ENCODE results near the gene CPNE5. TPM values are rescaled to one million over a fixed set of nuclear protein-coding genes. Genes with fewer than 3 reads are reported as not detected.

The CPNE5 gene
- polyA plus RNA-seq, 3 donors: 0.47 to 0.85 (median 0.82) TPM

DNA sequence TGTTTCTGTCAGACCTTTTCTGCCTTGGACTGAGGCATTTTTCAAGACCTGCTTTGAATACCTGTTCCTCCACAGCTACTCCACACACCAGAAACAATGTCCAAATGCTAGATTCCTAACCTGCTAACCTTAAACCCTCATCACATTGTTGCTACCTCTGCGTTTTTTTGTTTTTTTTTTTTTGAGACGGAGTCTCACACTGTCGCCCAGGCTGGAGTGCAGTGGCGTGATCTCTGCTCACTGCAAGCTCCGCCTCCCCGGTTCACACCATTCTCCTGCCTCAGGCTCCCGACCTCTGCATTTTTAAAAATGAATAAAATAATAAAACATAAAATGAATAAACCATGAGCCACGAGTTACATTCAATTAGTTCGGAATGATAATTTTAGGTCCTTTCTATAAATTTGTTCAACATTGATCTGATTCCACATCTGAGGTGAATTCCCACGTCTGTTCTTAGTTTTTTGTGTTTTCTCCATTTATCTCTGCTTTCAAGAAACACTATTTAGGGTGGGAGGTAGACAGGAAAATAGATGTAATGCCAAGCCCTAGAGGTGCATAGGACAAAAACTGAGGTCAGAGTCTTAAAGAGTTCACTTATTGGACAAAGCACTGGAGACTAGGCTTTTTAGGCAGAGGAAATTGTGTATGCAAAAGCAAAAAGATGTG, 47.8 kb upstream of the CPNE5 start:
- Histone ChIP-seq H3K27ac (ENCODE audit: low read depth in 1 of 2, low read length in 2 of 2) (no peak overlapping the region), H3K4me2 (replicated peaks; ENCODE audit: extremely low read depth, low read length, poor library complexity, severe bottlenecking) (peak overlapping the region; percentile 80), H3K4me1 (ENCODE audit: control insufficient read depth in 1 of 2, insufficient read depth in 2 of 2, low read length in 2 of 2) (peaks cover 15 to 17% of the 10 kb centered on the region in 2 donors), H3K9ac (ENCODE audit: insufficient read depth, low read length, poor library complexity, severe bottlenecking) (no peak overlapping the region), H3K9me3 (replicated peaks in 1 of 2; ENCODE audit: control insufficient read depth in 1 of 2, insufficient read depth in 1 of 2, low read length in 2 of 2) (no peaks in the 10 kb centered on the region), H3K36me3 (replicated peaks in 1 of 2; ENCODE audit: control insufficient read depth in 1 of 2, insufficient read depth in 2 of 2, low read length in 2 of 2) (peaks cover 0 to 5% of the 10 kb centered on the region in 2 donors), H3K27me3 (ENCODE audit: control insufficient read depth in 2 of 2, insufficient read depth in 2 of 2, low read length in 2 of 2) (no peaks in the 10 kb centered on the region), H2AFZ (ENCODE audit: insufficient read depth, low read depth, low read length, poor library complexity, severe bottlenecking) (no peak overlapping the region), H3K79me2 (ENCODE audit: insufficient read depth, low read length) (peaks cover 58% of the 10 kb centered on the region), H4K20me1 (ENCODE audit: insufficient read depth, low read length) (peaks cover 27% of the 10 kb centered on the region), H3K4me3 (replicated peaks in 1 of 3; ENCODE audit: low read depth in 2 of 3, low read length in 3 of 3) (no peak overlapping the region)
- TF ChIP-seq, protein P1, sequence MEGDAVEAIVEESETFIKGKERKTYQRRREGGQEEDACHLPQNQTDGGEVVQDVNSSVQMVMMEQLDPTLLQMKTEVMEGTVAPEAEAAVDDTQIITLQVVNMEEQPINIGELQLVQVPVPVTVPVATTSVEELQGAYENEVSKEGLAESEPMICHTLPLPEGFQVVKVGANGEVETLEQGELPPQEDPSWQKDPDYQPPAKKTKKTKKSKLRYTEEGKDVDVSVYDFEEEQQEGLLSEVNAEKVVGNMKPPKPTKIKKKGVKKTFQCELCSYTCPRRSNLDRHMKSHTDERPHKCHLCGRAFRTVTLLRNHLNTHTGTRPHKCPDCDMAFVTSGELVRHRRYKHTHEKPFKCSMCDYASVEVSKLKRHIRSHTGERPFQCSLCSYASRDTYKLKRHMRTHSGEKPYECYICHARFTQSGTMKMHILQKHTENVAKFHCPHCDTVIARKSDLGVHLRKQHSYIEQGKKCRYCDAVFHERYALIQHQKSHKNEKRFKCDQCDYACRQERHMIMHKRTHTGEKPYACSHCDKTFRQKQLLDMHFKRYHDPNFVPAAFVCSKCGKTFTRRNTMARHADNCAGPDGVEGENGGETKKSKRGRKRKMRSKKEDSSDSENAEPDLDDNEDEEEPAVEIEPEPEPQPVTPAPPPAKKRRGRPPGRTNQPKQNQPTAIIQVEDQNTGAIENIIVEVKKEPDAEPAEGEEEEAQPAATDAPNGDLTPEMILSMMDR (IDR thresholded peaks at IDR 0.05): no peak
- H3K4me1 Mint-ChIP-seq: peaks cover 25% of the 10 kb centered on the region
- peak overlapping the region in 1 of 7 donors; percentile 12 for H3K27ac Mint-ChIP-seq
- intact Hi-C loops (cut with micrococcal nuclease): loop anchor here (5.0 to 10.0 kb wide), 3 partner anchors 35 to 328 kb away; no protein-coding TSS in a partner anchor
- DNase-seq: no peak
- WGBS (ENCODE audit: insufficient coverage): no CpG with 5 or more reads among the region's 10 CpGs
- H3K4me3 Mint-ChIP-seq: peak overlapping the region; percentile 53 to 89
- H3K27me3 Mint-ChIP-seq (ENCODE audit: low read depth in 3 of 3): no peaks in the 10 kb centered on the region
- H3K36me3 Mint-ChIP-seq: peaks cover 5% of the 10 kb centered on the region in 2 donors
- no peaks in the 10 kb centered on the region for H3K9me3 Mint-ChIP-seq

DNA sequence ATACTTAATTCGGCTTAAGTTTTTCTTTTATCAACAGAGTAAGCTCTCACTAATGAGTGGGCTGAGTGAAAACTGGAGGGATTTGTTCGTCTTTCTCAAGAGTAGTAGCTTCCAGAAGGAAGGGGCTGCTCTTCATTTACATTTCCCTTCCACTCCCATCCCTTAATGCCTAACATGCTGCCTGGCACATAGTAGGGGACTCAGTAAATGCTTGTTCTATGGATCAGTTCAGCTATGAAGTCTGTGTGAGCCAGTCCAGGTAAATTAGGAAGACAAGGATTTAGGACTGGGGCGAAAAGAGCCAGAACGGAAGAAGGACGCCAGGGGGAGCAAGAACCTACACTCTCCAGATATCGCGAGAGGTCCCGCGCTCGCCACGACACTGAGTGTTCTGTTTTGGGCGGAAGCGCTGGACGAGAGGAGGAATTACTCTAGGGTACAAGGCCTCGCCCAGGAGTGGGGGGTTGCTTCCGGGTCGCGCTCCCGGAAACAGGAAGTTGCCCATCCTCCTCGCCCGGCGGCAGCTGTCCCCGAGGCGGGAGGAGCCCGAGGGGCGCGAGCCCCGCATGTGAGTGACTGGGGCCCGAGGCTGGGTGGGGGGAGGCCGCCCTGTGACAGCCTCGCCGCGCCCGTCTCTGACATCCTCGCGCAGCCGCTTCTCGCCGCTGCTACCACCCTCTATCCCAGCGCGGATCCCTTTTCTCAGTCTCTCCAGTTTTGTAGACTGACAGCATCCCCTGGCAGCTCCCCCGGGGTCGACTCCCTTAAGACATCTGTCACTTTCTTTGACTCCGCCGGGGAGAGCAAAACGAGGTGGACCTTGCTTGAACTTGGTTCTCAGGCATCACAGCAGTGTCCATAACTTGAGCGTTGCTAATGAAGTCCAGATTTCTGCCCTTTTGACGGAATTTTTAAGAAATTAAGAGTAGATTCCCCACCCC, 46.5 kb upstream of the CPNE5 start, which contains the start of gene C6orf89:
Gene C6orf89 (plus strand): TSS at position 492 of the 941 bp plus-strand sequence. CDS start 13,493 bp downstream, outside the sequence.
- peaks cover 25% of the 10 kb centered on the region for H3K4me1 Mint-ChIP-seq
- peak; percentile 98 to 99 (median 99) for DNase-seq
- no peaks in the 10 kb centered on the region for H3K9me3 ChIP-seq (replicated peaks in 1 of 2; ENCODE audit: control insufficient read depth in 1 of 2, insufficient read depth in 1 of 2, low read length in 2 of 2)
- no peaks in the 10 kb centered on the region for H3K36me3 ChIP-seq (replicated peaks in 1 of 2; ENCODE audit: control insufficient read depth in 1 of 2, insufficient read depth in 2 of 2, low read length in 2 of 2)
- H3K27ac Mint-ChIP-seq: peak within 1 kb of the TSS; percentile 85 to 97 (median 92)
- H3K9me3 Mint-ChIP-seq: no peaks in the 10 kb centered on the region
- under 1% methylated on average over 32 of the region's 48 CpGs for WGBS (ENCODE audit: insufficient coverage)
- peak within 1 kb of the TSS; percentile 82 for H3K9ac ChIP-seq (ENCODE audit: insufficient read depth, low read length, poor library complexity, severe bottlenecking)
- peak within 1 kb of the TSS; percentile 53 to 91 for H3K27ac ChIP-seq (ENCODE audit: low read depth in 1 of 2, low read length in 2 of 2)
- peak within 1 kb of the TSS; percentile 89 to 93 for H3K4me3 Mint-ChIP-seq
- H2AFZ ChIP-seq (ENCODE audit: insufficient read depth, low read depth, low read length, poor library complexity, severe bottlenecking): peak within 1 kb of the TSS; percentile 98
- peaks cover 3% of the 10 kb centered on the region in 2 donors for H3K36me3 Mint-ChIP-seq
- peak within 1 kb of the TSS; percentile 85 to 94 (median 87) for H3K4me3 ChIP-seq (replicated peaks in 1 of 3; ENCODE audit: low read depth in 2 of 3, low read length in 3 of 3)
- no peaks in the 10 kb centered on the region for H3K27me3 Mint-ChIP-seq (ENCODE audit: low read depth in 3 of 3)
- intact Hi-C loops (cut with micrococcal nuclease): loop anchor here (2.0 to 10.0 kb wide), 4 partner anchors 33 to 329 kb away; no protein-coding TSS in a partner anchor
- H3K4me2 ChIP-seq (replicated peaks; ENCODE audit: extremely low read depth, low read length, poor library complexity, severe bottlenecking): peak within 1 kb of the TSS; percentile 80
- no peaks in the 10 kb centered on the region for H3K27me3 ChIP-seq (ENCODE audit: control insufficient read depth in 2 of 2, insufficient read depth in 2 of 2, low read length in 2 of 2)
- peaks cover 15 to 17% of the 10 kb centered on the region in 2 donors for H3K4me1 ChIP-seq (ENCODE audit: control insufficient read depth in 1 of 2, insufficient read depth in 2 of 2, low read length in 2 of 2)
- H4K20me1 ChIP-seq (ENCODE audit: insufficient read depth, low read length): peaks cover 22% of the 10 kb centered on the region
- TF ChIP-seq, protein P1 (IDR thresholded peaks at IDR 0.05): peak; percentile 84
- H3K79me2 ChIP-seq (ENCODE audit: insufficient read depth, low read length): peaks cover 51% of the 10 kb centered on the region

Measured in CD14-positive monocyte (primary cell).